A549 (cell line): Measurements from ENCODE around the gene SAYSD1. TPM values are rescaled to one million over a fixed set of nuclear protein-coding genes. Genes with fewer than 3 reads are reported as not detected.

ENCODE experiments used
- ATAC-seq, 2 experiments: fragments of 200-7000 bp in 1 of 2; fragments of >200 bp in 1 of 2; cut with Nextera tagmentation in 1 of 2; cut with Tn5 transposase in 1 of 2; 3 replicates each; pipeline versions ENCODE4 v1.8.0 to v1.9.1; 2018 to 2020; ENCODE audit warnings: mild to moderate bottlenecking in 1 of 2, moderate library complexity in 1 of 2
- CTCF ChIA-PET: fragments of 300-600 bp; sonication (Branson Sonifier 250); formaldehyde crosslinking; extraction: SDS; loops from one replicate; lab custom pipeline; 2021; ENCODE audit warnings: antibody characterized with exemption, inconsistent platforms; lab: Yijun Ruan, JAX
- POLR2A ChIA-PET: fragments of 350-600 bp; formaldehyde crosslinking; extraction: SDS; loops from one replicate; lab custom pipeline; 2021; ENCODE audit warnings: antibody characterized with exemption, inconsistent platforms; lab: Yijun Ruan, JAX
- DNase-seq, 2 experiments: peaks; one replicate each; pipeline versions ENCODE4 v3.0.0 to v3.0.0-alpha.2; 2011 to 2016; ENCODE audit warnings: low read depth in 1 of 2, low spot score in 1 of 2
- FAIRE-seq: peaks from 2 replicates; lab custom pipeline; 2011; peaks lifted over from hg19 to GRCh38; lab: Jason Lieb, UNC
- H3K27ac ChIP-seq, 2 experiments: fragments of >200 bp; sonication (Bioruptor Twin); formaldehyde crosslinking; 3 replicates each; pipeline ENCODE4 v1.5.1; 2016 to 2017
- H3K4me1 ChIP-seq: fragments of >200 bp; sonication (Bioruptor Twin); formaldehyde crosslinking; 3 replicates; pipeline ENCODE4 v1.6.1; 2016
- H3K4me2 ChIP-seq: fragments of >200 bp; sonication (Bioruptor Twin); formaldehyde crosslinking; 3 replicates; pipeline ENCODE4 v1.6.1; 2016
- H3K4me3 ChIP-seq: fragments of >200 bp; sonication (Bioruptor Twin); formaldehyde crosslinking; 3 replicates; pipeline ENCODE4 v1.5.1; 2016
- H3K9me3 ChIP-seq: fragments of >200 bp; sonication (Bioruptor Twin); formaldehyde crosslinking; 3 replicates; pipeline ENCODE4 v1.6.1; 2016
- CBX2 ChIP-seq: fragments of 200-600 bp; sonication (generic); IDR thresholded peaks from 2 replicates; pipeline ENCODE4 v1.6.1; 2016; ENCODE audit warnings: low read depth, mild to moderate bottlenecking, borderline replicate concordance
- FOSL2 ChIP-seq, 2 experiments: fragments of 450-650 bp in 1 of 2; fragments of >200 bp in 1 of 2; sonication (Bioruptor Twin) in 1 of 2; formaldehyde crosslinking; IDR thresholded peaks; 2 replicates each; pipeline versions ENCODE4 v1.5.0 to v1.6.1; 2016 to 2020; ENCODE audit warnings: mild to moderate bottlenecking in 1 of 2, moderate library complexity in 1 of 2
- FOXS1 ChIP-seq: fragments of 250-450 bp; sonication (Bioruptor Pico); IDR thresholded peaks from 2 replicates; pipeline ENCODE4 v1.5.0; 2020; ENCODE audit warnings: mild to moderate bottlenecking, moderate library complexity
- HEYL ChIP-seq: fragments of 250-450 bp; sonication (Bioruptor Pico); IDR thresholded peaks from 2 replicates; pipeline ENCODE4 v1.8.0; 2021; ENCODE audit warnings: mild to moderate bottlenecking, moderate library complexity
- HOXB13 ChIP-seq: fragments of 250-450 bp; sonication (Bioruptor Pico); IDR thresholded peaks from 2 replicates; pipeline ENCODE4 v1.5.0; 2020; ENCODE audit warnings: low read depth, mild to moderate bottlenecking, moderate library complexity
- HOXB5 ChIP-seq: fragments of 250-450 bp; sonication (Bioruptor Pico); IDR thresholded peaks from 2 replicates; pipeline ENCODE4 v1.5.0; 2020; ENCODE audit warnings: mild to moderate bottlenecking, moderate library complexity
- JUN ChIP-seq, 2 experiments: fragments of >200 bp; sonication (Bioruptor Twin); formaldehyde crosslinking; IDR thresholded peaks; 2 replicates in 1 of 2; 3 replicates in 1 of 2; pipeline ENCODE4 v1.6.1; 2016 to 2017
- MAZ ChIP-seq: fragments of 150-350 bp; IDR thresholded peaks from 2 replicates; pipeline ENCODE4 v1.6.1; 2014; ENCODE audit warnings: antibody characterized with exemption, low read depth, low read length, borderline replicate concordance
- NFE2L2 ChIP-seq: fragments of 150-350 bp; conservative IDR thresholded peaks from 2 replicates; pipeline ENCODE4 v1.6.1; 2014; ENCODE audit warnings: low read length
- NPAS2 ChIP-seq: fragments of 250-450 bp; sonication (Bioruptor Pico); IDR thresholded peaks from 2 replicates; pipeline ENCODE4 v1.8.0; 2022; ENCODE audit warnings: mild to moderate bottlenecking, moderate library complexity, borderline replicate concordance
- NR3C1 ChIP-seq: fragments of >200 bp; sonication (Bioruptor Twin); formaldehyde crosslinking; IDR thresholded peaks from 3 replicates; pipeline ENCODE4 v1.6.1; 2017
- PHF8 ChIP-seq: fragments of 200-600 bp; sonication (generic); IDR thresholded peaks from 2 replicates; pipeline ENCODE4 v1.6.1; 2016; ENCODE audit warnings: low read depth, mild to moderate bottlenecking, antibody characterized with exemption, moderate library complexity, borderline replicate concordance
- POLR2AphosphoS2 ChIP-seq: conservative IDR thresholded peaks from 2 replicates; pipeline ENCODE4 v1.6.1; 2012; ENCODE audit warnings: low read length, improper control_type of control experiment, inconsistent platforms
- RCOR1 ChIP-seq: fragments of 150-350 bp; IDR thresholded peaks from 2 replicates; pipeline ENCODE4 v1.6.1; 2014; ENCODE audit warnings: antibody characterized with exemption, low read length, low read depth
- REST ChIP-seq: fragments of 200-600 bp; sonication (generic); IDR thresholded peaks from 2 replicates; pipeline ENCODE4 v1.6.1; 2016; ENCODE audit warnings: antibody characterized with exemption, mild to moderate bottlenecking, moderate library complexity
- RFX5 ChIP-seq: fragments of 450-650 bp; IDR thresholded peaks from 2 replicates; pipeline ENCODE4 v1.7.1; 2014; ENCODE audit warnings: antibody characterized with exemption, mild to moderate bottlenecking, moderate library complexity
- RNF2 ChIP-seq: fragments of 200-600 bp; sonication (generic); IDR thresholded peaks from 2 replicates; pipeline ENCODE4 v1.6.1; 2016; ENCODE audit warnings: low read depth, mild to moderate bottlenecking, antibody characterized with exemption, moderate library complexity, borderline replicate concordance
- SMC3 ChIP-seq: fragments of >200 bp; sonication (Bioruptor Twin); formaldehyde crosslinking; IDR thresholded peaks from 3 replicates; pipeline ENCODE4 v1.6.1; 2018; ENCODE audit warnings: inconsistent platforms
- TFCP2L1 ChIP-seq: fragments of 250-450 bp; sonication (Bioruptor Pico); IDR thresholded peaks from 2 replicates; pipeline ENCODE4 v1.5.0; 2021; ENCODE audit warnings: mild to moderate bottlenecking
- TP53 ChIP-seq: fragments of 250-450 bp; sonication (Bioruptor Pico); IDR thresholded peaks from 2 replicates; pipeline ENCODE4 v1.5.0; 2021; ENCODE audit warnings: mild to moderate bottlenecking, moderate library complexity
- ZC3H11A ChIP-seq: fragments of 450-650 bp; IDR thresholded peaks from 2 replicates; pipeline ENCODE4 v1.6.1; 2014; ENCODE audit warnings: antibody characterized with exemption, mild to moderate bottlenecking
- WGBS: methylation state at CpG from one replicate; pipeline ENCODE4 v1.1.6; 2017; ENCODE audit errors: missing lambda C conversion rate; 5-methylcytosine and 5-hydroxymethylcytosine counted together
- polyA plus RNA-seq, 4 experiments: library from polyadenylated mRNA; depleted of rRNA in 3 of 4; stranded (reverse); fragments of >200 nt; fragmentation: RNase III in 1 of 4; extraction: RNeasy Plus Mini Kit Qiagen cat#74134 plus additional on column Dnase treatment in 1 of 4; gene quantifications; 2 replicates in 3 of 4; 3 replicates in 1 of 4; pipeline ENCODE4 v1.2.3, GENCODE V29; 2011 to 2017
- TF ChIP-seq, protein P1 (sequence below): fragments of 450-650 bp; IDR thresholded peaks from 2 replicates; pipeline ENCODE4 v1.6.1; 2014; ENCODE audit warnings: antibody characterized with exemption
- TF ChIP-seq, protein P2 (sequence below): fragments of >200 bp; sonication (Bioruptor Twin); formaldehyde crosslinking; IDR thresholded peaks from 3 replicates; pipeline ENCODE4 v1.5.1; 2016
- TF ChIP-seq, protein P3 (sequence below): IDR thresholded peaks from 2 replicates; pipeline ENCODE4 v1.6.1; 2012
- TF ChIP-seq, protein P4 (sequence below): fragments of >200 bp; sonication (Bioruptor Twin); formaldehyde crosslinking; IDR thresholded peaks from 3 replicates; pipeline ENCODE4 v1.6.1; 2016

The SAYSD1 gene
- polyA plus RNA-seq, 2 of the 4 experiments (the other 2 are of a cell fraction), result 8.1 to 15.6 TPM

DNA sequence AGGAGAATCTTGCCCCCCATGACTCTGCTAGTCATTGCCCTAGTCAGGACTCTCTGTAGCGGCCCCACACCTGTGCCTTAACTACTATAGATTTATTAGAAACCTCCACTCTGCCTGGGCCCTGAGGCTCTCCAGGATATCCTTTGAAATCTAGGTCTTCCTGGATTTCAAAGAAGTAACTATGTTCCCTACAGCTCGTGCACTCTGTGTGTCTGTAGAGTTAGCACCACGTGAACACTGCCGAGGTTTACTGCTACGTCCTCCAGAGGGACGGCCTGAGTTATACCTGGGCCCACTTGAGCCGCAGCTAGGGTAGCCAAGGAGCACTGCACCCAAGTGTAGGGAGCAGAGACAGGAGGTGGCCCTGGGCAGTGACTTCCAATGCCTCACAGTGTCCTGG lies 46.6 kb downstream of the SAYSD1 start (continued):
- TF ChIP-seq HEYL (CRISPR knock-in tag), result no peak
- no peak for TF ChIP-seq RCOR1
- TF ChIP-seq, protein P1, sequence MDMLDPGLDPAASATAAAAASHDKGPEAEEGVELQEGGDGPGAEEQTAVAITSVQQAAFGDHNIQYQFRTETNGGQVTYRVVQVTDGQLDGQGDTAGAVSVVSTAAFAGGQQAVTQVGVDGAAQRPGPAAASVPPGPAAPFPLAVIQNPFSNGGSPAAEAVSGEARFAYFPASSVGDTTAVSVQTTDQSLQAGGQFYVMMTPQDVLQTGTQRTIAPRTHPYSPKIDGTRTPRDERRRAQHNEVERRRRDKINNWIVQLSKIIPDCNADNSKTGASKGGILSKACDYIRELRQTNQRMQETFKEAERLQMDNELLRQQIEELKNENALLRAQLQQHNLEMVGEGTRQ, result no peak
- TF ChIP-seq CBX2, result no peak
- TF ChIP-seq NR3C1, result no peak
- TF ChIP-seq FOSL2 (IDR thresholded peaks at IDR 0.05), result no peak
- no peak for TF ChIP-seq FOSL2 (CRISPR knock-in tag; IDR thresholded peaks at IDR 0.05)
- no peak for TF ChIP-seq JUN (IDR thresholded peaks at IDR 0.05)
- TF ChIP-seq RFX5, result no peak
- no peak for TF ChIP-seq TFCP2L1 (CRISPR knock-in tag)

GRCh38 chr6:39065561-39065960 lies 49.4 kb downstream of the SAYSD1 start:
- FAIRE-seq (no peak), DNase-seq (no peak), ATAC-seq (no peak)
- no peak overlapping the region for H3K4me3 ChIP-seq
- no peaks in the 10 kb centered on the region for H3K4me1 ChIP-seq
- H3K9me3 ChIP-seq, result no peaks in the 10 kb centered on the region
- 60% methylated on average over 2 of the region's 8 CpGs for WGBS
- no peak overlapping the region for H3K27ac ChIP-seq
- TF ChIP-seq REST (no peak), NPAS2 (CRISPR knock-in tag) (no peak), NFE2L2 (no peak), PHF8 (no peak), CBX2 (no peak), TP53 (CRISPR knock-in tag) (no peak), MAZ (no peak), NR3C1 (no peak), HOXB5 (CRISPR knock-in tag) (no peak), RNF2 (no peak), HOXB13 (CRISPR knock-in tag) (no peak), FOXS1 (CRISPR knock-in tag) (no peak), POLR2AphosphoS2 (no peak), ZC3H11A (no peak), SMC3 (no peak), RCOR1 (no peak)
- TF ChIP-seq, protein P2, sequence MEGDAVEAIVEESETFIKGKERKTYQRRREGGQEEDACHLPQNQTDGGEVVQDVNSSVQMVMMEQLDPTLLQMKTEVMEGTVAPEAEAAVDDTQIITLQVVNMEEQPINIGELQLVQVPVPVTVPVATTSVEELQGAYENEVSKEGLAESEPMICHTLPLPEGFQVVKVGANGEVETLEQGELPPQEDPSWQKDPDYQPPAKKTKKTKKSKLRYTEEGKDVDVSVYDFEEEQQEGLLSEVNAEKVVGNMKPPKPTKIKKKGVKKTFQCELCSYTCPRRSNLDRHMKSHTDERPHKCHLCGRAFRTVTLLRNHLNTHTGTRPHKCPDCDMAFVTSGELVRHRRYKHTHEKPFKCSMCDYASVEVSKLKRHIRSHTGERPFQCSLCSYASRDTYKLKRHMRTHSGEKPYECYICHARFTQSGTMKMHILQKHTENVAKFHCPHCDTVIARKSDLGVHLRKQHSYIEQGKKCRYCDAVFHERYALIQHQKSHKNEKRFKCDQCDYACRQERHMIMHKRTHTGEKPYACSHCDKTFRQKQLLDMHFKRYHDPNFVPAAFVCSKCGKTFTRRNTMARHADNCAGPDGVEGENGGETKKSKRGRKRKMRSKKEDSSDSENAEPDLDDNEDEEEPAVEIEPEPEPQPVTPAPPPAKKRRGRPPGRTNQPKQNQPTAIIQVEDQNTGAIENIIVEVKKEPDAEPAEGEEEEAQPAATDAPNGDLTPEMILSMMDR, result no peak
- TF ChIP-seq, protein P1, result no peak
- TF ChIP-seq, protein P3, sequence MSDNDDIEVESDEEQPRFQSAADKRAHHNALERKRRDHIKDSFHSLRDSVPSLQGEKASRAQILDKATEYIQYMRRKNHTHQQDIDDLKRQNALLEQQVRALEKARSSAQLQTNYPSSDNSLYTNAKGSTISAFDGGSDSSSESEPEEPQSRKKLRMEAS, result no peak
- TF ChIP-seq, protein P4, sequence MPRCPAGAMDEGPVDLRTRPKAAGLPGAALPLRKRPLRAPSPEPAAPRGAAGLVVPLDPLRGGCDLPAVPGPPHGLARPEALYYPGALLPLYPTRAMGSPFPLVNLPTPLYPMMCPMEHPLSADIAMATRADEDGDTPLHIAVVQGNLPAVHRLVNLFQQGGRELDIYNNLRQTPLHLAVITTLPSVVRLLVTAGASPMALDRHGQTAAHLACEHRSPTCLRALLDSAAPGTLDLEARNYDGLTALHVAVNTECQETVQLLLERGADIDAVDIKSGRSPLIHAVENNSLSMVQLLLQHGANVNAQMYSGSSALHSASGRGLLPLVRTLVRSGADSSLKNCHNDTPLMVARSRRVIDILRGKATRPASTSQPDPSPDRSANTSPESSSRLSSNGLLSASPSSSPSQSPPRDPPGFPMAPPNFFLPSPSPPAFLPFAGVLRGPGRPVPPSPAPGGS, result no peak
- H3K4me2 ChIP-seq, result no peak overlapping the region
- ChIA-PET CTCF (no interaction called here), POLR2A (no interaction called here)
